ENCODE data around the gene BAAT.

The BAAT gene

GRCh38 chr9:101359679-101360078, 25.1 kb downstream of the BAAT start:
- DNase-seq: no peak

GRCh38 chr9:101356619-101357018, 28.2 kb downstream of the BAAT start:
- DNase-seq: no peak

- DNase-seq: no peak
These were observed 29.8 kb downstream of the BAAT start for GRCh38 chr9:101354765-101355708.

- DNase-seq: no peak
These were observed 30.6 kb downstream of the BAAT start for GRCh38 chr9:101354143-101354764.

- DNase-seq: no peak
These were observed 31.1 kb downstream of the BAAT start for GRCh38 chr9:101353683-101354082.

- DNase-seq: no peak
These were observed 31.8 kb downstream of the BAAT start for GRCh38 chr9:101352892-101353463.

- no peak for DNase-seq
These were observed 34.5 kb downstream of the BAAT start for GRCh38 chr9:101350285-101350684.

GRCh38 chr9:101342595-101342994, 42.2 kb downstream of the BAAT start:
- DNase-seq: no peak

- no peak for DNase-seq
These were observed 42.8 kb downstream of the BAAT start for GRCh38 chr9:101341958-101342357.

- DNase-seq: no peak
These were observed 47.6 kb downstream of the BAAT start for GRCh38 chr9:101337237-101337636.

- no peak for DNase-seq
These were observed 48.7 kb downstream of the BAAT start for GRCh38 chr9:101336091-101336490.

- no peak for DNase-seq
These were observed 50.7 kb downstream of the BAAT start for GRCh38 chr9:101333926-101334702.

GRCh38 chr9:101333490-101333889, 51.3 kb downstream of the BAAT start:
- DNase-seq: no peak

- DNase-seq: no peak
These were observed 52.4 kb downstream of the BAAT start for GRCh38 chr9:101332362-101332761.

- peak; percentile 14 to 21 for DNase-seq
These were observed 57.3 kb downstream of the BAAT start for GRCh38 chr9:101327422-101327909.

- DNase-seq: no peak
These were observed 58.3 kb downstream of the BAAT start for GRCh38 chr9:101326501-101326900.

GRCh38 chr9:101326035-101326434, 58.8 kb downstream of the BAAT start:
- no peak for DNase-seq

- no peak for DNase-seq
These were observed 59.8 kb downstream of the BAAT start for GRCh38 chr9:101325053-101325452.

GRCh38 chr9:101324245-101324804, 60.5 kb downstream of the BAAT start:
- no peak for DNase-seq

- DNase-seq: no peak
These were observed 61.7 kb downstream of the BAAT start for GRCh38 chr9:101323129-101323528.

GRCh38 chr9:101317735-101318134, 67.1 kb downstream of the BAAT start:
- no peak for DNase-seq

GRCh38 chr9:101315112-101315450, 69.7 kb downstream of the BAAT start:
- DNase-seq: no peak

GRCh38 chr9:101312661-101313060, 72.1 kb downstream of the BAAT start:
- DNase-seq: no peak
